HG02763 (cell line): ENCODE measurements around the gene VPS11.
A peak's percentile ranks its signal among the peaks of the same experiment; 100 is the strongest.

ENCODE experiments used
- ATAC-seq: cut with Tn5 transposase; IDR thresholded peaks from one replicate; pipeline ENCODE4 v1.9.1; 2021; ENCODE audit warnings: mild to moderate bottlenecking, moderate library complexity; ENCODE audit not compliant: unreplicated experiment

VPS11 gene

DNA sequence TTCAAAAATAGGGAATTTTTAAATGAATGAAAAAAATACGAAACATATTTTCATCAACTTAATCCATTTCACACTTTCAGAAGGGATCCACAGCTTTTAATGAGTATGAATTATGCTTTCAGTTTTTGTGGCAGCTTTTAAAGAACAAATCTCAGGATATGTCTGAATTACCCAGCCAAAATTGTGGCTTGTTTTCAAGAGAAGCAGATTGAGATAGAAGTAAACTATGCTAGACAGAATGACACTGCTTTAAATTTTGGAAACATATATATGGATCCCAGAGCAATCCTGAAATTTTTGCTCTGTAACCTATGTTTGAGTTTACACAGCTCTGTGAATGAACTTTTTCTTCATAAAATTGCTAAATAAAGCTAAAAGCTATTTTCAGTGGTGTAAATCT lies 51.3 kb downstream of the VPS11 start:
- no peak for ATAC-seq

DNA sequence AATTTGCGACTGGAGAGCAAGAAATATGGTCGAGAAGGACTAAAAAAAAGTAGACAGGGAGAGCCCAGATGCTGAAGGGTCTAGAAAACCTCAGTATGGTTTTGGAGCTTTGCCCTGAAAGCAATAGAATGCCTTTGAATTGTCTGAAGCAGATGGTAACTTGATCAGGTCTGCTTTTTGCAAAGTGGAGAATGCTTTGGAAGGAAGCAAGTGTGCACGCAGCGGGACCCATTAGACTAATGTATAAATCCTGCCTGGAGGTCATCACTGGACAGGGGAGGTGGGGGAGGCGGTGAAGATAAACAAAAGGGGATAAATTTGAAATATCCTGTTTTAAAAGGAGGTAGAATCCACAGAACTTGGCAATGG lies 53.0 kb downstream of the VPS11 start:
- no peak for ATAC-seq

DNA sequence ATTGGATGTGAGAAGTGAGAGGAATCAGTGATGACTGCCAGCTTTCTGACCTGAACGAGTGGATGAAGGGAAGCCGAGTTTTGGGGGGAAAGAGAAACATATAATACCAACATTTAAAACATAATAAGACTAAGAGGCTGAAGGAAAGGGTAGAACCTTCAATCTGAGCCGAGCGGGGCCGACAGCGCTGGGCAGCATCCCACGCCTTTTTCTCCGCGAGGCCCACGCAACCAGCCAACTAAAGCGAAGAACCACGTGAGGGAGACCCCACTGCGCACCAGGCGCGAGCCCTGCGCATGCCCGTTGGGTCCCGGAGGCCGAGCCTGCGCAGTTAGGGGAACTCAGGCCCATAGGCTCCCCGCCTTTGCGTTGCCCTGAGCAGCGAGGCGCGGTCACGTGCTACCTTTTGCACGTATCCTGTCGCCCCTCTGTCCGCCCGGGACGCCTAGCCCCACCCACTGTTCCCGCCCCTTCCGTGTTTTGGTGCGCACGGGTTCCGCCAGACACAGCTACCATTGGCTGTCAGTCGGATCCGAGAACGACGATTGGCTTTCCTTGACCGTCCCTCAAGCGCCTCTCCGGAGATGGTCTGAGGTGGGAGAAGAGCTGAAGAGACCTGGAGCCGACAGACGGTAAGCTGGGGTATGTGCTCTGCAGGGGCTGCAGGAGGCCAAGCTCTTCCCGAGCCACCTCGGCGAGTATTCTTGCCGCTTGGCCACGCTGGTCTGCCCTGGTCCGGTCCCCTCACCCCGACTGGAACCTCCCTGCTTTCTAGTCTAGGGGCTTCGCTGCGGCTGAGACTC lies 53.6 kb downstream of the VPS11 start, which contains the start of gene HINFP:
TSS of gene HINFP (plus strand) at position 573 of the 803 bp plus-strand sequence. CDS start 5,365 bp downstream, outside the sequence.
- ATAC-seq = peak; percentile 95

- ATAC-seq = no peak
These were observed 54.1 kb downstream of the VPS11 start for GRCh38 chr11:119121811-119122124.

- ATAC-seq = no peak
These were observed 58.2 kb downstream of the VPS11 start for GRCh38 chr11:119125821-119126220.

GRCh38 chr11:119126675-119127268 lies 59.2 kb downstream of the VPS11 start:
- no peak for ATAC-seq

DNA sequence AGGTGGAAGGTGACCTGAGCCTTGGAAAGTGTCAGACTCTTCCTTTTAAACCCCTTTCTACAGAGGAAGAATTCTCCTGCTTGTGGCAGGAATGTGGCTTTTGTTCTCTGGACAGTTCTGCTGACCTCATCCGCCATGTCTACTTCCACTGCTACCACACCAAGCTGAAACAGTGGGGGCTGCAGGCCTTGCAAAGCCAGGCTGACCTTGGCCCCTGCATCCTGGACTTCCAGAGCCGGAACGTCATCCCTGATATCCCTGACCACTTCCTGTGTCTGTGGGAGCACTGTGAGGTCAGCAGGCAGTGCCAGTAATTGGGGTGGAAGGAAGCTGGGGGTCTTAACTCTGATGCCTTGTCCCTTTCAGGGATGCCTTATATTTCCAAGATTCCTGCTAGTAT lies 63.0 kb downstream of the VPS11 start:
- no peak for ATAC-seq
